Stimulated activated CD8-positive, alpha-beta memory T cell treated with anti-CD3 and anti-CD28 coated beads, Interleukin-7, amount 100 ng/mL, for 4 hours (primary cell): ENCODE data around the gene WDR93.

Source experiments
- DNase-seq, 2 donors: peaks; one replicate each; pipeline ENCODE4 v3.0.0-alpha.2; 2020; ENCODE audit warnings: low read depth in 2 of 2

WDR93 gene

GRCh38 chr15:89790206-89790605 lies 99.6 kb downstream of the WDR93 start:
- no peak for DNase-seq

DNA sequence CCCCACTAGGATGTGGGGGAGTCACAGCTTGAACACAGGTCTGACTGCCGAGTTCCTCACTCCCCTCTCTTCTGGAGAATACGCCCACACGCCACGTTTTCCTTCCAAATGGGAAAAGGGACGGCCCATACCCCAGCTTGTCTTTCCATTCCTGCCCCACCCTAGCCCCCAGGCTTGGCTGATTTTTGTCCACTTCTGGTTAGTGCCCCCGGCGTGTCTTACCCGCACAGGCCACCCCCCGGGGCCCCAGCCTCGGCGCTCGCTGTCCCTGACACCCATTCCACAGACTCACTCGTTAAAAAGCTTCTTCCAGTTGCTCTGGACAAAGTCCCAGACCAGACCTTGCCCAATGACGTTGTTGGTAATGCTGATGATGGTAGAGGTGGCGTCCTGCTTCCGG lies 100.0 kb downstream of the WDR93 start:
- no peak for DNase-seq

DNA sequence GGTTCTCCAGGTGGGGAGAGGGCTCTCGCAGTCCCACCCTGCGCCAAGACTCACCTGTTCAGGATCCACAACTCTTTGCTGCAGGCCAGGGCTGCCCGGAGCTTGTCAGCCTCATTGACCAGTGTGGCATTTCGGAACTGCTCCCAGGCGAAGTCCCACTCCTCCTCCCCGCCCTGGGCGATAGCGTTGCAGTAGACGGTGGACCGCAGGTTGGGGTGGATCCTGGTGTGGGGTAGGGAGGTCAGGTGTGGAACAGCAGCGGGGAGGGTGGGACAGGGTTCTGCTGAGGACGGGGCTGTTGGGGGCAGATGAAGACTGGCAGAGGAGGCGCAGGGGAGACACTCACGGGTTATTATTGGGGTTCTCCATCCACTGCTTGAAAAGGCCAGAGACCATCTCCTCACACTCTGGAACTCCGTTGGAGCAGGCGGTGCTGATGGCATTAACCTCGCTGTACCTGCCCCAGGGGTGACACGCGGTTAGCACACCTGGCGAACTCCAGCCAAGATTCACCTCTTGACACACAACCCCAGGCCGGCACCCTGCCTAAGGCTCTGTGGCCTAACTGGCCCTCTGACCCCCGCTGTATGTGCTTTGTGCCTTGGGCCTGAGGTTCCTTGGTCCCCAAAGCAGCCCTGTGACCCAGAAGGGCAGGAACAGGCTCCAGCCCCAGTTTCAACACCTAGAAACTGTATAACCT lies 101.6 kb downstream of the WDR93 start:
- no peak for DNase-seq
